ENCODE measurements around the gene TTC3.

GRCh38 chr21:37233551-37234146 is 160.6 kb downstream of the TTC3 start:
- TF ChIP-seq, protein P1, sequence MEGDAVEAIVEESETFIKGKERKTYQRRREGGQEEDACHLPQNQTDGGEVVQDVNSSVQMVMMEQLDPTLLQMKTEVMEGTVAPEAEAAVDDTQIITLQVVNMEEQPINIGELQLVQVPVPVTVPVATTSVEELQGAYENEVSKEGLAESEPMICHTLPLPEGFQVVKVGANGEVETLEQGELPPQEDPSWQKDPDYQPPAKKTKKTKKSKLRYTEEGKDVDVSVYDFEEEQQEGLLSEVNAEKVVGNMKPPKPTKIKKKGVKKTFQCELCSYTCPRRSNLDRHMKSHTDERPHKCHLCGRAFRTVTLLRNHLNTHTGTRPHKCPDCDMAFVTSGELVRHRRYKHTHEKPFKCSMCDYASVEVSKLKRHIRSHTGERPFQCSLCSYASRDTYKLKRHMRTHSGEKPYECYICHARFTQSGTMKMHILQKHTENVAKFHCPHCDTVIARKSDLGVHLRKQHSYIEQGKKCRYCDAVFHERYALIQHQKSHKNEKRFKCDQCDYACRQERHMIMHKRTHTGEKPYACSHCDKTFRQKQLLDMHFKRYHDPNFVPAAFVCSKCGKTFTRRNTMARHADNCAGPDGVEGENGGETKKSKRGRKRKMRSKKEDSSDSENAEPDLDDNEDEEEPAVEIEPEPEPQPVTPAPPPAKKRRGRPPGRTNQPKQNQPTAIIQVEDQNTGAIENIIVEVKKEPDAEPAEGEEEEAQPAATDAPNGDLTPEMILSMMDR (IDR thresholded peaks at IDR 0.05 in 2 of 3, conservative IDR thresholded peaks at IDR 0.05 in 1 of 3; ENCODE audit: borderline replicate concordance in 1 of 3, insufficient read depth in 1 of 3, low read depth in 2 of 3, low read length in 2 of 3), result no peak
- TF ChIP-seq, protein P2, sequence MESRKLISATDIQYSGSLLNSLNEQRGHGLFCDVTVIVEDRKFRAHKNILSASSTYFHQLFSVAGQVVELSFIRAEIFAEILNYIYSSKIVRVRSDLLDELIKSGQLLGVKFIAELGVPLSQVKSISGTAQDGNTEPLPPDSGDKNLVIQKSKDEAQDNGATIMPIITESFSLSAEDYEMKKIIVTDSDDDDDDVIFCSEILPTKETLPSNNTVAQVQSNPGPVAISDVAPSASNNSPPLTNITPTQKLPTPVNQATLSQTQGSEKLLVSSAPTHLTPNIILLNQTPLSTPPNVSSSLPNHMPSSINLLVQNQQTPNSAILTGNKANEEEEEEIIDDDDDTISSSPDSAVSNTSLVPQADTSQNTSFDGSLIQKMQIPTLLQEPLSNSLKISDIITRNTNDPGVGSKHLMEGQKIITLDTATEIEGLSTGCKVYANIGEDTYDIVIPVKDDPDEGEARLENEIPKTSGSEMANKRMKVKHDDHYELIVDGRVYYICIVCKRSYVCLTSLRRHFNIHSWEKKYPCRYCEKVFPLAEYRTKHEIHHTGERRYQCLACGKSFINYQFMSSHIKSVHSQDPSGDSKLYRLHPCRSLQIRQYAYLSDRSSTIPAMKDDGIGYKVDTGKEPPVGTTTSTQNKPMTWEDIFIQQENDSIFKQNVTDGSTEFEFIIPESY (IDR thresholded peaks at IDR 0.05; ENCODE audit: extremely low read depth, insufficient replicate concordance, low read length), result no peak
- TF ChIP-seq MAX (IDR thresholded peaks at IDR 0.05) (no peak), POLR2AphosphoS5 (IDR thresholded peaks at IDR 0.05; ENCODE audit: low read depth, low read length) (no peak), SRF (IDR thresholded peaks at IDR 0.05; ENCODE audit: low read depth) (no peak), EZH2phosphoT487 (IDR thresholded peaks at IDR 0.05; ENCODE audit: borderline replicate concordance) (no peak), TCF7L2 (IDR thresholded peaks at IDR 0.05; ENCODE audit: borderline replicate concordance, extremely low read depth, insufficient read depth, insufficient read length) (no peak), POLR2A (IDR thresholded peaks at IDR 0.05; ENCODE audit: borderline replicate concordance, extremely low read depth, insufficient read depth, insufficient read length) (no peak), ZNF274 (IDR thresholded peaks at IDR 0.05; ENCODE audit: low read depth, low read length) (no peak), EZH2 (IDR thresholded peaks at IDR 0.05) (no peak), YY1 (IDR thresholded peaks at IDR 0.05; ENCODE audit: extremely low read depth, insufficient replicate concordance, low read depth, low read length) (no peak), RAD21 (IDR thresholded peaks at IDR 0.05; ENCODE audit: low read depth) (no peak), JUND (IDR thresholded peaks at IDR 0.05) (no peak)
- TF ChIP-seq, protein P3, sequence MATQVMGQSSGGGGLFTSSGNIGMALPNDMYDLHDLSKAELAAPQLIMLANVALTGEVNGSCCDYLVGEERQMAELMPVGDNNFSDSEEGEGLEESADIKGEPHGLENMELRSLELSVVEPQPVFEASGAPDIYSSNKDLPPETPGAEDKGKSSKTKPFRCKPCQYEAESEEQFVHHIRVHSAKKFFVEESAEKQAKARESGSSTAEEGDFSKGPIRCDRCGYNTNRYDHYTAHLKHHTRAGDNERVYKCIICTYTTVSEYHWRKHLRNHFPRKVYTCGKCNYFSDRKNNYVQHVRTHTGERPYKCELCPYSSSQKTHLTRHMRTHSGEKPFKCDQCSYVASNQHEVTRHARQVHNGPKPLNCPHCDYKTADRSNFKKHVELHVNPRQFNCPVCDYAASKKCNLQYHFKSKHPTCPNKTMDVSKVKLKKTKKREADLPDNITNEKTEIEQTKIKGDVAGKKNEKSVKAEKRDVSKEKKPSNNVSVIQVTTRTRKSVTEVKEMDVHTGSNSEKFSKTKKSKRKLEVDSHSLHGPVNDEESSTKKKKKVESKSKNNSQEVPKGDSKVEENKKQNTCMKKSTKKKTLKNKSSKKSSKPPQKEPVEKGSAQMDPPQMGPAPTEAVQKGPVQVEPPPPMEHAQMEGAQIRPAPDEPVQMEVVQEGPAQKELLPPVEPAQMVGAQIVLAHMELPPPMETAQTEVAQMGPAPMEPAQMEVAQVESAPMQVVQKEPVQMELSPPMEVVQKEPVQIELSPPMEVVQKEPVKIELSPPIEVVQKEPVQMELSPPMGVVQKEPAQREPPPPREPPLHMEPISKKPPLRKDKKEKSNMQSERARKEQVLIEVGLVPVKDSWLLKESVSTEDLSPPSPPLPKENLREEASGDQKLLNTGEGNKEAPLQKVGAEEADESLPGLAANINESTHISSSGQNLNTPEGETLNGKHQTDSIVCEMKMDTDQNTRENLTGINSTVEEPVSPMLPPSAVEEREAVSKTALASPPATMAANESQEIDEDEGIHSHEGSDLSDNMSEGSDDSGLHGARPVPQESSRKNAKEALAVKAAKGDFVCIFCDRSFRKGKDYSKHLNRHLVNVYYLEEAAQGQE (IDR thresholded peaks at IDR 0.05; ENCODE audit: low read depth), result no peak

Measured in HCT116 (cell line).